ENCODE results near the gene ANP32A. TPM values are rescaled to one million over a fixed set of nuclear protein-coding genes. Genes with fewer than 3 reads are reported as not detected.
A peak's percentile ranks its signal among the peaks of the same experiment; 100 is the strongest.

Gene ANP32A
- total and polyA plus RNA-seq, 9 of the 15 experiments (the other 6 are each of a cell fraction or from before 2014, with no cell fraction given): 13.2 to 656 (median 210) TPM

DNA sequence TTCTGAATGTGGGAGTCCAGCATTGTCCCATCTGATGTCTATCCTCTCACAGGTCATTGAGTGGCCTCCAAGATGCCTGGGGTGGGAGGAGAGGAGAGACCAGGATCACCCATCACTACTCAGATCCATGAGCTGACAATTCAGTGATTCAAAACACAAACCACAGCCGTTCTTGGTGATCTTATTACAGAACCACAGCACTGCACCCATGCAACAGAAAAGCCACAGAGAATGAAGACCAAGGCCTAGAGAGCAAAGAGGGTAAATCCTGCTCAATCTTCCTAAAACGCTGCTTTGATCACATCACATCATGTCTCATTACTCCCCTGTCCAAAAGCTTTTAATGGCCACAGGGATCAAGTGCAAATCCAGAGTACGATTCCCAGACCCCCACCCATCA is 23.5 kb downstream of the ANP32A start:
- intact Hi-C loops (cut with micrococcal nuclease): no loop called here
- H3K36me3 ChIP-seq (ENCODE audit: control insufficient read depth, insufficient read depth, low read length): peaks cover 57% of the 10 kb centered on the region; the same call in 2 of the 3 replicates

DNA sequence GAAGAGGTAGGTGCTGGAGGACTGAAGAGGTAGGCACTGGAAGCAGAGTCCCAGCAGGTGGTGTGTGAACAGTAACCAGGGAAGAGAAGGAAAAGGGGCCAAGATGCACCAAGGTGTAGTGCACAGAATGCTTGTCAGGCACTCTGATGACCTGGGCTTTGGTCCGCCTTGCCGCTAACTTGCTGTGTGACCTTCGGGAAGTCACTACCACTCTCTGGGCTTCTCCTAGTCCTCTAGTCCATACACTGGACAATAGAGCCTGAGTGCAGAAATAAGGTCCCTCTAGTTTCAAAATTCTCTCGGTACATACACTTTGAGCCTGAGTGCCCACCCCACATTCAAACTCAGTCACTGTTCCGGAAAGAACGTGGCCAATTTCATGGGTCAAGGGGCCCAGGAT is 24.1 kb downstream of the ANP32A start:
- Histone ChIP-seq H2AFZ (ENCODE audit: low read depth, low read length) (no peak overlapping the region), H3K27ac (ENCODE audit: extremely low read depth, low read depth, low read length) (no peak overlapping the region), H3K4me2 (ENCODE audit: insufficient read depth, low read length) (no peak overlapping the region), H4K20me1 (replicated peaks; ENCODE audit: control insufficient read depth, insufficient read depth, low read length) (peaks cover 51% of the 10 kb centered on the region), H3K4me1 (replicated peaks in 1 of 2; ENCODE audit: control insufficient read depth in 2 of 2, insufficient read depth in 2 of 2, low read length in 2 of 2) (peaks cover 14 to 18% of the 10 kb centered on the region in 2 experiments; a peak in 4 of 5 replicates), H3K36me3 (ENCODE audit: control insufficient read depth, insufficient read depth, low read length) (peaks cover 58% of the 10 kb centered on the region; the same call in 2 of the 3 replicates), H3K9me3 (replicated peaks; ENCODE audit: control insufficient read depth, insufficient read depth, low read depth, low read length) (no peaks in the 10 kb centered on the region), H3K27me3 (ENCODE audit: control insufficient read depth in 2 of 2, insufficient read depth in 2 of 2, low read length in 2 of 2) (no peaks in the 10 kb centered on the region), H3K4me3 (no peak overlapping the region), H3K9ac (ENCODE audit: insufficient read depth in 1 of 2, low read depth in 2 of 2, low read length in 2 of 2) (no peak overlapping the region), H3K79me2 (ENCODE audit: control insufficient read depth, insufficient read depth, low read length) (peaks cover 97% of the 10 kb centered on the region), H3K9me1 (ENCODE audit: control insufficient read depth, insufficient read depth, low read length) (peaks cover 4% of the 10 kb centered on the region)
- WGBS (ENCODE audit: insufficient coverage, low coverage, missing lambda C conversion rate): 96% methylated on average over 6 of the region's 6 CpGs
- intact Hi-C loops (cut with micrococcal nuclease): no loop called here
- no TSS peak for BruUV-seq (replicated peaks)
- ATAC-seq (no peak), DNase-seq (ENCODE audit: extremely low read depth in 1 of 4, low spot score in 3 of 4) (no peak), FAIRE-seq (no peak)
- ChIA-PET CTCF (ENCODE audit: low intra/inter-chr PET ratio) (no interaction called here), POLR2A (interaction anchor here (1.4 kb wide), 1 partner anchor 11 kb away, joined by 5 read pairs; no protein-coding TSS in a partner anchor)
- in situ Hi-C loops (cut with MboI): no loop called here
- peak; percentile 43 for TF ChIP-seq RBM25 (IDR thresholded peaks at IDR 0.05; ENCODE audit: low read depth, low read length, severe bottlenecking)
- TF ChIP-seq, protein P1, sequence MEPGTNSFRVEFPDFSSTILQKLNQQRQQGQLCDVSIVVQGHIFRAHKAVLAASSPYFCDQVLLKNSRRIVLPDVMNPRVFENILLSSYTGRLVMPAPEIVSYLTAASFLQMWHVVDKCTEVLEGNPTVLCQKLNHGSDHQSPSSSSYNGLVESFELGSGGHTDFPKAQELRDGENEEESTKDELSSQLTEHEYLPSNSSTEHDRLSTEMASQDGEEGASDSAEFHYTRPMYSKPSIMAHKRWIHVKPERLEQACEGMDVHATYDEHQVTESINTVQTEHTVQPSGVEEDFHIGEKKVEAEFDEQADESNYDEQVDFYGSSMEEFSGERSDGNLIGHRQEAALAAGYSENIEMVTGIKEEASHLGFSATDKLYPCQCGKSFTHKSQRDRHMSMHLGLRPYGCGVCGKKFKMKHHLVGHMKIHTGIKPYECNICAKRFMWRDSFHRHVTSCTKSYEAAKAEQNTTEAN (CRISPR knock-in tag; IDR thresholded peaks at IDR 0.05): no peak
- no peak for TF ChIP-seq RFX7 (CRISPR knock-in tag; IDR thresholded peaks at IDR 0.05)
- TF ChIP-seq TAF9B (IDR thresholded peaks at IDR 0.05; ENCODE audit: partially characterized antibody): no peak
- no peak for TF ChIP-seq ELF2 (CRISPR knock-in tag; IDR thresholded peaks at IDR 0.05)
- no peak for TF ChIP-seq BDP1 (IDR thresholded peaks at IDR 0.05; ENCODE audit: insufficient read depth, insufficient read length)
- peak; percentile 19 for TF ChIP-seq ZFP36 (IDR thresholded peaks at IDR 0.05; ENCODE audit: low read depth, low read length, partially characterized antibody)
- TF ChIP-seq ZNF347 (CRISPR knock-in tag; IDR thresholded peaks at IDR 0.05; ENCODE audit: low read depth): no peak
- no peak for TF ChIP-seq ZBTB17 (CRISPR knock-in tag; IDR thresholded peaks at IDR 0.05)
- TF ChIP-seq, protein P2, sequence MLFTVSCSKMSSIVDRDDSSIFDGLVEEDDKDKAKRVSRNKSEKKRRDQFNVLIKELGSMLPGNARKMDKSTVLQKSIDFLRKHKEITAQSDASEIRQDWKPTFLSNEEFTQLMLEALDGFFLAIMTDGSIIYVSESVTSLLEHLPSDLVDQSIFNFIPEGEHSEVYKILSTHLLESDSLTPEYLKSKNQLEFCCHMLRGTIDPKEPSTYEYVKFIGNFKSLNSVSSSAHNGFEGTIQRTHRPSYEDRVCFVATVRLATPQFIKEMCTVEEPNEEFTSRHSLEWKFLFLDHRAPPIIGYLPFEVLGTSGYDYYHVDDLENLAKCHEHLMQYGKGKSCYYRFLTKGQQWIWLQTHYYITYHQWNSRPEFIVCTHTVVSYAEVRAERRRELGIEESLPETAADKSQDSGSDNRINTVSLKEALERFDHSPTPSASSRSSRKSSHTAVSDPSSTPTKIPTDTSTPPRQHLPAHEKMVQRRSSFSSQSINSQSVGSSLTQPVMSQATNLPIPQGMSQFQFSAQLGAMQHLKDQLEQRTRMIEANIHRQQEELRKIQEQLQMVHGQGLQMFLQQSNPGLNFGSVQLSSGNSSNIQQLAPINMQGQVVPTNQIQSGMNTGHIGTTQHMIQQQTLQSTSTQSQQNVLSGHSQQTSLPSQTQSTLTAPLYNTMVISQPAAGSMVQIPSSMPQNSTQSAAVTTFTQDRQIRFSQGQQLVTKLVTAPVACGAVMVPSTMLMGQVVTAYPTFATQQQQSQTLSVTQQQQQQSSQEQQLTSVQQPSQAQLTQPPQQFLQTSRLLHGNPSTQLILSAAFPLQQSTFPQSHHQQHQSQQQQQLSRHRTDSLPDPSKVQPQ (CRISPR knock-in tag; IDR thresholded peaks at IDR 0.05; ENCODE audit: borderline replicate concordance): no peak

More for the DNA sequence above, 23.5 kb downstream of the ANP32A start:
- TF ChIP-seq NFIC (IDR thresholded peaks at IDR 0.05) (no peak), POLR2A (conservative IDR thresholded peaks at IDR 0.05) (no peak), ZBTB7A (IDR thresholded peaks at IDR 0.05; ENCODE audit: borderline replicate concordance, control insufficient read depth, low read depth, low read length) (peak; percentile 3; the same call in 1 of the 2 replicates)
- Histone ChIP-seq H3K4me3 (no peak overlapping the region), H3K27ac (ENCODE audit: extremely low read depth, low read depth, low read length) (no peak overlapping the region), H3K4me2 (ENCODE audit: insufficient read depth, low read length) (no peak overlapping the region), H2AFZ (ENCODE audit: low read depth, low read length) (no peak overlapping the region), H3K27me3 (ENCODE audit: control insufficient read depth in 2 of 2, insufficient read depth in 2 of 2, low read length in 2 of 2) (no peaks in the 10 kb centered on the region), H4K20me1 (replicated peaks; ENCODE audit: control insufficient read depth, insufficient read depth, low read length) (peaks cover 54% of the 10 kb centered on the region), H3K4me1 (replicated peaks in 1 of 2; ENCODE audit: control insufficient read depth in 2 of 2, insufficient read depth in 2 of 2, low read length in 2 of 2) (peaks cover 14 to 18% of the 10 kb centered on the region in 2 experiments; a peak in 4 of 5 replicates), H3K9me3 (replicated peaks; ENCODE audit: control insufficient read depth, insufficient read depth, low read depth, low read length) (no peaks in the 10 kb centered on the region), H3K79me2 (ENCODE audit: control insufficient read depth, insufficient read depth, low read length) (peaks cover 97% of the 10 kb centered on the region), H3K9ac (ENCODE audit: insufficient read depth in 1 of 2, low read depth in 2 of 2, low read length in 2 of 2) (no peak overlapping the region), H3K9me1 (ENCODE audit: control insufficient read depth, insufficient read depth, low read length) (peaks cover 4% of the 10 kb centered on the region)
- WGBS (ENCODE audit: insufficient coverage, low coverage, missing lambda C conversion rate): 78% methylated on average over 3 of the region's 3 CpGs
- FAIRE-seq: no peak
- no peak for ATAC-seq
- ChIA-PET POLR2A (interaction anchor here (0.5 to 1.9 kb wide), 3 partner anchors 8 to 12 kb away, joined by 3 to 7 read pairs (median 4); no protein-coding TSS in a partner anchor), CTCF (ENCODE audit: low intra/inter-chr PET ratio) (no interaction called here)
- no peak for DNase-seq (ENCODE audit: extremely low read depth in 1 of 4, low spot score in 3 of 4)
- in situ Hi-C loops (cut with MboI): no loop called here
- no TSS peak for BruUV-seq (replicated peaks)

All from K562 (cell line).